Measurements from ENCODE around the gene TMUB1.

DNA sequence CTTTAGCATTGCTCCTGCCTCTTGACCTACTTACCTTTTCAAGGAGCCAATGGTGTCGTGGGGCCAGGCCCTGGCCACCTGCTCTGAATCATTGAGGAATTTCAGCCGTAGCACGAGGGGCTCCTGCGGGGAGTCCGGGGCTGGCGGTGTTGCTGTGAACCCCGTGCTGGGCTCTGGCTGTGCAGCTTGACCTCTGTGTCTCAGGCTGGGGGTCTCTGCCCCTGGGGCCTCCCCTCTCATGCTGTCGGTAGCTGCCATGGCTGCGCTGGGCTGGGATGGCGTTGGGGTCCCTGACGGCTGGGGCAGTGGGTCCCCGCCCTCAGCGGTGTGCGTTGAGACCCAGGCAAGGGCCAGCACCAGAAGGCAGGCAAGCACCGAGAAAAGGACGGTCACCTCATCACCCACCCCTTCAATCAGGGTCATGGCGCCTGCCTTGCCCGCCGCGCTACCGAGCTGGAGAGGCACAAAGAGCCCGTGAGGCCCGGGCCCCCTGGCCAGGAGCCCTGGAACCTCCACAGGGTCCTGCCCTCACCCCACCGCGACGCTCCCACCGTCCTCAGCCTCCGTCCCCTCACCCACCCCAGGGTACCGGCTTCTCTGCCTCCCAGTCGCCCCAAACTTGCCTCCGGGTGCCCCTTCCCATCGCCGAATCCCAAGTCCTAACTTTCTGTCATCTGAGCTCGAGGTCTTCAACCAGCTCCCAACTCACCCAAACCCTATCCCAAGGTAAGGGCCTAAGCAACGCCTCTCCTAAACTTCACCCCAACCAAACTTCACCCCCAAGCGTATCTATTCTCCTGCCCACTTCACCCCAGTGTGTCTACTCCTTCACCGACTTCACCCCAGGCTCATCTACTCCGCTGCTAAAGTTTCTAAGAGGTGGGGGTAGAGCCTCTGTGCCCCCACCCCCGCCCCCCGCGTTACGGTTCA is 887 bp downstream of the TMUB1 start:
- TF ChIP-seq POLR2A (IDR thresholded peaks at IDR 0.05) = no peak
- TF ChIP-seq, protein P1, sequence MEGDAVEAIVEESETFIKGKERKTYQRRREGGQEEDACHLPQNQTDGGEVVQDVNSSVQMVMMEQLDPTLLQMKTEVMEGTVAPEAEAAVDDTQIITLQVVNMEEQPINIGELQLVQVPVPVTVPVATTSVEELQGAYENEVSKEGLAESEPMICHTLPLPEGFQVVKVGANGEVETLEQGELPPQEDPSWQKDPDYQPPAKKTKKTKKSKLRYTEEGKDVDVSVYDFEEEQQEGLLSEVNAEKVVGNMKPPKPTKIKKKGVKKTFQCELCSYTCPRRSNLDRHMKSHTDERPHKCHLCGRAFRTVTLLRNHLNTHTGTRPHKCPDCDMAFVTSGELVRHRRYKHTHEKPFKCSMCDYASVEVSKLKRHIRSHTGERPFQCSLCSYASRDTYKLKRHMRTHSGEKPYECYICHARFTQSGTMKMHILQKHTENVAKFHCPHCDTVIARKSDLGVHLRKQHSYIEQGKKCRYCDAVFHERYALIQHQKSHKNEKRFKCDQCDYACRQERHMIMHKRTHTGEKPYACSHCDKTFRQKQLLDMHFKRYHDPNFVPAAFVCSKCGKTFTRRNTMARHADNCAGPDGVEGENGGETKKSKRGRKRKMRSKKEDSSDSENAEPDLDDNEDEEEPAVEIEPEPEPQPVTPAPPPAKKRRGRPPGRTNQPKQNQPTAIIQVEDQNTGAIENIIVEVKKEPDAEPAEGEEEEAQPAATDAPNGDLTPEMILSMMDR (IDR thresholded peaks at IDR 0.05) = no peak
